Heart left ventricle (tissue), 13 donors: Measurements from ENCODE around the gene MTURN.

Experiments used
- CTCF ChIP-seq, 12 donors: fragments of 200-600 bp; sonication (generic) in 4 of 12; IDR thresholded peaks; one replicate each; pipeline versions ENCODE4 v1.5.0 to v1.8.0; 2018 to 2022; ENCODE audit warnings: antibody characterized with exemption in 12 of 12, mild to moderate bottlenecking in 5 of 12
- POLR2A ChIP-seq, 2 donors: fragments of 450-650 bp; IDR thresholded peaks; one replicate each; pipeline ENCODE4 v1.6.1; 2017; ENCODE audit warnings: antibody characterized with exemption in 2 of 2, mild to moderate bottlenecking in 2 of 2, moderate library complexity in 2 of 2
- donor health status: ischemic (EF 13 %, LVEDD 7.1; RV severe dilation, severe dysfunction).
- donor health status: DM: no; HTN: yes; CAD: no.
- donor health status: DM: no; HTN: no; CAD: no.
- donor health status: ischemic (EF 25% LVEDD 6.9; RV normal size, moderate dysfunction).
- donor health status: ischemic (EF 25% LVEDD 5.7; RV mildly dilated, moderate dysfunction).
- donor health status: ischemic (EF 35%, LVEDD 5.7; RV mildly dilated, moderate dysfunction).
- donor health status: nonischemic (EF 11% LVEDD 7.7; RV severe dilation, severe dysfunction).
- donor health status: DM: yes; HTN: yes; CAD: no.
- donor health status: PGD.
- donor health status: ischemic (EF 29% LVEDD 5.4; RV normal size, mild dysfunction).
- donor health status: nonischemic (EF 23%, LVEDD 6.1; RV moderate dilation, normal function).

- TF ChIP-seq CTCF (IDR thresholded peaks at IDR 0.05) (no peak), POLR2A (IDR thresholded peaks at IDR 0.05) (no peak)
Measured at GRCh38 chr7:30166841-30167235, 32.1 kb downstream of the MTURN start.
